NCI-H2081 treated with DMSO at 0.1 percent for 48 hours (cell line): ENCODE data around the gene TMIGD1.

ENCODE experiments used
- DNase-seq: peaks from one replicate; lab custom pipeline; 2025; lab: John Stamatoyannopoulos, UW

Gene TMIGD1

GRCh38 chr17:30290077-30290476 lies 43.8 kb downstream of the TMIGD1 start:
- DNase-seq = no peak

GRCh38 chr17:30279156-30279555 lies 54.7 kb downstream of the TMIGD1 start:
- DNase-seq = no peak

GRCh38 chr17:30278032-30278431 lies 55.8 kb downstream of the TMIGD1 start:
- DNase-seq = no peak

- DNase-seq = no peak
Measured at GRCh38 chr17:30275911-30276310, 57.9 kb downstream of the TMIGD1 start.

GRCh38 chr17:30274887-30275286 lies 59.0 kb downstream of the TMIGD1 start:
- DNase-seq = no peak

- no peak for DNase-seq
Measured at GRCh38 chr17:30273373-30273772, 60.5 kb downstream of the TMIGD1 start.

- no peak for DNase-seq
Measured at GRCh38 chr17:30271102-30271501, 62.8 kb downstream of the TMIGD1 start.

GRCh38 chr17:30267625-30268024 lies 66.2 kb downstream of the TMIGD1 start:
- no peak for DNase-seq
